ENCODE measurements around the gene CXCL11. TPM values are rescaled to one million over a fixed set of nuclear protein-coding genes. Genes with fewer than 3 reads are reported as not detected.

Gene CXCL11
- total RNA-seq, 1 experiment from 2014 or later: not detected

DNA sequence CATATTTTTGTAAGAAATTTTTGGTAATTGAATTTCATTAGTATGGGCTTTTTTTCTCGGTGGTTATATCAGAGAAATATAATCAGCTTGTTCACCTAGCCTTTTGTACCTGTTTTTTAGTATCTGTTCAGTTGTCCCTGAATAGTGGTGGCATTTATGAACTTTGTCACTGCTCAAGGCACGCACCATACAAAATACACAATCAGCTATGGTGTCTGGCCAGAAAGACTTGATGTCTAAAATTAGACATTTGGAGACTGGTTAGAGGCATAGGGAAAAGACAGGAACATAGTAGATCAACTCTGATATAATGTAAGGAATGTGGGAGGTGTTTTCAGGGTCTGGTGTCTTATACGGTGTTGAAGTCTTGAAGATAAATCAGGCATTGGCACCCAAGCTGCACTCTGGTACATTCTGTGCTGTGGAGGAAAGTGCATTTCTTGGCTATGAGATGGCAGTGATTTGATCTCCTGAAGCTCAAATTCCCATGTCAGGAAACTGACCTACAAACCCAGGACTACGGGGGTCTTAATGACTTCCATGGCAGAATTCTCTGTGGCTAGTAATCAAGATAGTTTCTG lies 42.3 kb upstream of the CXCL11 start:
- DNase-seq: no peak
- Histone ChIP-seq H3K9me3 (ENCODE audit: control insufficient read depth, low read depth, low read length) (no peaks in the 10 kb centered on the region), H3K23me2 (ENCODE audit: insufficient read length, low read depth, low read length, poor library complexity, severe bottlenecking) (no peaks in the 10 kb centered on the region), H2AFZ (ENCODE audit: low read length) (no peak overlapping the region), H3K56ac (ENCODE audit: insufficient read length, low read depth, low read length) (no peak overlapping the region), H2BK15ac (ENCODE audit: low read depth, low read length) (no peak overlapping the region), H3T11ph (ENCODE audit: low read length) (no peak overlapping the region), H3K27ac (ENCODE audit: insufficient read length, low read depth, low read length) (no peak overlapping the region), H3K9ac (ENCODE audit: extremely low read depth, insufficient read length, low read length) (no peak overlapping the region), H2BK120ac (ENCODE audit: low read depth, low read length, poor library complexity, severe bottlenecking) (no peak overlapping the region), H3K4me2 (ENCODE audit: insufficient read depth, insufficient read length, low read length) (no peak overlapping the region), H2AK5ac (ENCODE audit: insufficient read length, low read length) (no peak overlapping the region), H3K18ac (ENCODE audit: insufficient read length, low read depth, low read length) (no peak overlapping the region), H3K14ac (ENCODE audit: insufficient read depth, low read length) (no peak overlapping the region), H3K79me1 (ENCODE audit: insufficient read depth, low read depth, low read length, poor library complexity, severe bottlenecking) (no peaks in the 10 kb centered on the region), H4K20me1 (ENCODE audit: control insufficient read depth, insufficient read depth, insufficient read length) (no peaks in the 10 kb centered on the region), H3K4ac (ENCODE audit: low read depth, low read length) (no peak overlapping the region), H4K5ac (ENCODE audit: insufficient read length, low read depth, low read length) (no peak overlapping the region), H3K4me1 (ENCODE audit: insufficient read depth, low read length) (no peaks in the 10 kb centered on the region), H4K8ac (replicated peaks; ENCODE audit: insufficient read length, low read depth, low read length) (no peak overlapping the region), H4K91ac (ENCODE audit: insufficient read length, low read depth, low read length) (no peak overlapping the region), H2BK5ac (ENCODE audit: insufficient read length, low read length) (no peak overlapping the region), H3K27me3 (ENCODE audit: insufficient read depth, low read length) (no peaks in the 10 kb centered on the region), H3K79me2 (ENCODE audit: insufficient read depth, low read length) (no peaks in the 10 kb centered on the region), H2BK12ac (ENCODE audit: insufficient read length, low read depth, low read length) (no peak overlapping the region), H3K23ac (ENCODE audit: insufficient read length, low read depth, low read length) (no peak overlapping the region), H2BK20ac (ENCODE audit: low read depth, low read length, poor library complexity, severe bottlenecking) (no peak overlapping the region)
- WGBS (ENCODE audit: extremely low coverage, insufficient read length, low lambda C conversion rate): no CpG with 5 or more reads among the region's 4 CpGs
- Mint-ChIP-seq H3K27ac (no peak overlapping the region), H3K36me3 (ENCODE audit: insufficient read depth in 1 of 3, low read depth in 3 of 3) (no peaks in the 10 kb centered on the region), H3K4me3 (no peak overlapping the region), H3K4me1 (peaks cover 0 to 8% of the 10 kb centered on the region in 2 experiments; a peak in 3 of 4 replicates), H3K27me3 (ENCODE audit: low read depth) (no peaks in the 10 kb centered on the region), H3K9me3 (no peaks in the 10 kb centered on the region)
- TF ChIP-seq, protein P1, sequence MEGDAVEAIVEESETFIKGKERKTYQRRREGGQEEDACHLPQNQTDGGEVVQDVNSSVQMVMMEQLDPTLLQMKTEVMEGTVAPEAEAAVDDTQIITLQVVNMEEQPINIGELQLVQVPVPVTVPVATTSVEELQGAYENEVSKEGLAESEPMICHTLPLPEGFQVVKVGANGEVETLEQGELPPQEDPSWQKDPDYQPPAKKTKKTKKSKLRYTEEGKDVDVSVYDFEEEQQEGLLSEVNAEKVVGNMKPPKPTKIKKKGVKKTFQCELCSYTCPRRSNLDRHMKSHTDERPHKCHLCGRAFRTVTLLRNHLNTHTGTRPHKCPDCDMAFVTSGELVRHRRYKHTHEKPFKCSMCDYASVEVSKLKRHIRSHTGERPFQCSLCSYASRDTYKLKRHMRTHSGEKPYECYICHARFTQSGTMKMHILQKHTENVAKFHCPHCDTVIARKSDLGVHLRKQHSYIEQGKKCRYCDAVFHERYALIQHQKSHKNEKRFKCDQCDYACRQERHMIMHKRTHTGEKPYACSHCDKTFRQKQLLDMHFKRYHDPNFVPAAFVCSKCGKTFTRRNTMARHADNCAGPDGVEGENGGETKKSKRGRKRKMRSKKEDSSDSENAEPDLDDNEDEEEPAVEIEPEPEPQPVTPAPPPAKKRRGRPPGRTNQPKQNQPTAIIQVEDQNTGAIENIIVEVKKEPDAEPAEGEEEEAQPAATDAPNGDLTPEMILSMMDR (conservative IDR thresholded peaks at IDR 0.05): no peak
